NCI-H1105 treated with DMSO at 0.1 percent for 48 hours (cell line): ENCODE results near the gene MYD88.
"Not testable (repeated sequence)": the region's sequence is repeated elsewhere in the genome, so short reads cannot be mapped to it uniquely, and the experiment has no call there.

Experiments
- DNase-seq: peaks from one replicate; lab custom pipeline; 2025; lab: John Stamatoyannopoulos, UW

MYD88 gene

DNA sequence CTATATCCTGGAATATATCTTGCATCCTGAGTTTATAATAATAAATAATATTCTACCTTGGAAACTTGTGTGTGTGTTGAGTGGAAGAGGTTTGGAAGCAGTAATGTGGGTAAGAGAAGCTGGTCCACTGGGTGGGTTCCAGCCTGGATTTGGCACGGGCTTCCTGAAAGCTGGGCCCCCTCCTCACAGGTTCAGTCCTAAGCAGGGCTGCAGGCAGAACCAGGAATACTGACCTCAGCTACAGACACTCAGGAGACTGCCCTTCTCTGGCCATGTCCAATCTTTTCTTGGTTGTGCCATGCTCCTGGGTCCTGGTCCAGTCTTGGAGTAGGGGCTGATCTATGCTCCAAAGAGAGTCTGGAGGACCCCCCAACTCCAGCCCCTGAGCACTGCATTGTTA lies 4.5 kb downstream of the MYD88 start:
- no peak for DNase-seq

DNA sequence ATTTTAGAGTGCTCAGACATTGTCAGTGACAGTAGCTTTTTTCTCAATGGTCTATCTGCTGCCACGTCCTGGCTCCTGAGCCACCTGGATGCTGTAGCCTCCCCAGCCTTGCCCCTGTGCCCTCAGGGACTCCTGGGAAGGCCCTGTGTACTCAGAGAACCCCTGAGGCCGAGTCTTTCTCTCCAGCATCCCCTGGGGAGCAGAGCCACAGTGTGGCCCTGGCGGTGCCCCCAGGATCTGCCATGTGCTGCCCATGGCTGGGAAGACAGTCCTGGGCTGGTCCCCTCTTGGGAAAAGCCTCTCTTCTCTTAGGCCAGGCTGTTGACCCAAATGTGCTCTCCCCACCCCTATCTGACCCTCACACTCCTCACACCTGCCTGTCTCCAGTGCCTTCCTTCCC lies 5.0 kb downstream of the MYD88 start:
- DNase-seq: no peak

DNA sequence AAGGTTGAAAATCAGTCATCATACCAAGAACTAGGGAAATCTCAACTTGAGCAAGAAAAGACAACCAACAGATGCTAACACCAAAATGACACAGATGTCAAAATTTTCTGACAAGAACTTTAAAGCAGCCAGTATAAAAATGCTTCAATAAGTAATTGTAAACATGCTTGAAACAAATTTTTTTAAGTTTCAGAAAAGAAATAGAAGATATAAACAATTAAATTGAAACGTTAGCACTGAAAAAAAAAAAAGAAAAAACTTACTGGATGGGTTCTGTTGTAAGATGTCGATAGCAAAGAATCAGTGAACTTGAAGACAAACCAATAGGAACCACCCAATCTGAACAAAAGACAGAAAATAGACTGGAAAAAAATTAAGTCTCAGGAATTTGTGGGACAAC lies 8.0 kb downstream of the MYD88 start:
- no peak for DNase-seq

- no peak for DNase-seq
Observed at GRCh38 chr3:38147421-38147820, 9.0 kb downstream of the MYD88 start.

DNA sequence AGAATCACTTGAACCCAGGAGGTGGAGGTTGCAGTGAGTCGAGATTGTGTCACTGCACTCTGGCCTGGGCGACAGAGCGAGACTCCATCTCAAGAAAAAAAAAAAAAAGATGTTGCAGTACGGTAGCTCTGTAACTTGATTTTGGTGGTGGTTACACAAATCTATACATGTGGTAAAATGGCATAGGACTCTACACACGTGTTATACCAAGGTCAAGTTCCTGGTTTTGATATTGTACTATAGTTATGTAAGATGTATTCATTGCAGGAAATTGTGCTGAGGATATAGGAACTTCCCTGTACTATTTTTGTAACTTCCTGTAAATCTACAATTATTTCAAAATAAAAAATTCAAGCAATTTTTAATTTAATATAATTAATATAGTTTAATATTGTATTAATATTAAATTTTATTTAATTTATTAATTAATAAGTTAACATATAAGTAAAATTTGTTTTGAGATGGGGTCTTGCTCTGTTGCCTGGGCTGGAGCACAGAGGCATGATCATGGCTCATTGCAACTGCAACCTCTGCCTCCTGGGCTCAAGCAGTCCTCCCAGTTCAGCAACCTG lies 9.9 kb downstream of the MYD88 start:
- no peak for DNase-seq

DNA sequence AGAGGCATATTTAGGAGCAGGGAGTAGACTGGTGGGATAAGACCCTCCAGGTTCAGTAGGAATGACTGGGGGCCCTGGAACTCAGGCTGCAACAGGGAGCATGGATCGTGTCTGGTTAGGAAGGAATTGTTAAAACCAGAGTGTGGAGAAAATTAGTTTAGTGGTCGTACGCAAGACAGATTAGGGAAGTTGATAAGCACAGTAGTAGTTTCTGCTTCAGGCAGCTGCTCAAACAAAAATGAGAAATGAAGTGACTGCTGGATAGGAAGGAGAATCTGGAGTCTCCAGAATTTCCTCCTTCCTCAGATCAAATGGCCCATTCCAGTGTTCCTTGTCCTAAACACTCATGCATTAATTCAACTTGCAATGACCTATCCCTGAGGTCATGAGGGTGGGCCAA lies 11.2 kb downstream of the MYD88 start:
- no peak for DNase-seq

DNA sequence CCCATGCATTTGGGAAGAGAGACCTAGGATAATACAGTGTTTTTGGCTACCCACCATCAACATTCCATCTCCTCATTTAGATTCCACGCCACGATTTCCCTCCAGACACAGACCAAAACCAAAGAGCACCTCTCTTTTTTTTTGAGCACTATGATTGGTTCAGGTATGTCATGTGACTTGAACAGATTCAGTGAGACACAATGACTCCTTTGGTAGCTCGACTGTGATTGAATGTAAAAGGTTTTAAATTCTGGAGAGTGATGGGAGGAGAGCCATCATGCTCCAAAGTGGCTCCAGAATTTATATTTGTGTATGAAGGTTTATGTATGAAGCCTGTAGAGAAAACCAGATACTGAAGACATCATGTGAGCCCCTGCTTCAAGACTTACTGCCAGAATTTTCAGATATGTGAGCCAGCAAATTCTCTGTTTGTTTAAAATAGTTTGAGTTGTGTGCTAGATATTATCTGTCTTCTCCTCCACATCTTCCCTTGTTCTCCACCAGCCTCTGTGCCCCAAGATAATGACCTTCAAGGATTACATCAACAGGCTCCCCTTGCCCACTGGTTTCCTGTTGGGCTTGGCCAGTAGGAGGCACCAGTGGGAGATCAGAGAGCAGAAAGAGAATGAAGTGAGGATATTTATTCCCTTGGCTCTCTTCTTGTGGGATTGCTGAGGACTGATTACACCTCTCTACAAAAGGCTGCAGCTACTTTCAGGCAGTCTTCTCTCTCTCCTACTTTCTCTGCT lies 12.5 kb downstream of the MYD88 start:
- no peak for DNase-seq

DNA sequence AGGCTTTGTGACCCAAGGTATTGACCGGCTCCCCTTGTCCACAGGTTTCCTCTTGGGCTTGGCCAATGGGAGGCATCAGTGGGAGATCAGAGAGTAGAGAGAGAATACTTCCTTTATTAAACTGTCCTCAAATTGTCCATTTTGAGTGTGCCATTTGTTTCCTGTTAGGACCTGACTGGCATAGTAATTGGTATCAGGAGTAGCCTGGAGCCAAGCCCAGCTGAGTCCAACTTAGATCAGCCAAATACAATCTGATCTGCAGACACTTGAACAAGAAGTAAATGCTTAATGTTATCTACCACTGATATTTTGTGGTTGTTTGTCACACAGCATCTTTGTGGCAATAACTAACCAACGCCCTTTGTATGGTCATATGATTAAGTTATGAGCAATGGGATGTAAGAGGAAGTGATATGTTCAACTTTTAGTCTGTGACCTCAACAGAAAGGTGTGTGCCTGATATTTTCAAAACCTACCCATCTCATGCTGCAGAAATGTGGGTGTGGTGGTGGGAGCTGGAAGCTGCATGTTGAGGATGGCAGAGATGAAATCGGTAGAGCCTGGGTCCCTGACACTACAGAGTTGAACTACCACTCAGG lies 13.3 kb downstream of the MYD88 start:
- DNase-seq: no peak

DNA sequence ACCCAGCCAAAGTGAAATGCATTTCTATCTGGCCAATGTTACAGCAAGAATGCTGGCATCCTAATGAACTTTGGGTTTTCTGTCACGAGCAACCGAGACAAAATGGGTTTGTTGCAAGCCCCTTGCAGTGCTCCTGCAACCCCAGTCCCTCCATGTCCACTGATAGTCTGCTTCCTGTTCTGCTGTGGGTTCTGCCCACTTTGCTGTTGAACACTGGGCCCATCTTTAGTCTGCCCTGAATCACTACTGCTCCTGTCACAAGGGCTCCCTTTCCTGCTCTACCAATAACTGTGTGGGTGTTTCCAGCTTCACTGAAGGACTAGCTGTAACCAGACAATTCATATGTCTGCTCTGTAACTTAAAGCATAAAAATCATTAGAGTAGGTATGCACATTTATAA lies 14.1 kb downstream of the MYD88 start:
- DNase-seq: no peak

DNA sequence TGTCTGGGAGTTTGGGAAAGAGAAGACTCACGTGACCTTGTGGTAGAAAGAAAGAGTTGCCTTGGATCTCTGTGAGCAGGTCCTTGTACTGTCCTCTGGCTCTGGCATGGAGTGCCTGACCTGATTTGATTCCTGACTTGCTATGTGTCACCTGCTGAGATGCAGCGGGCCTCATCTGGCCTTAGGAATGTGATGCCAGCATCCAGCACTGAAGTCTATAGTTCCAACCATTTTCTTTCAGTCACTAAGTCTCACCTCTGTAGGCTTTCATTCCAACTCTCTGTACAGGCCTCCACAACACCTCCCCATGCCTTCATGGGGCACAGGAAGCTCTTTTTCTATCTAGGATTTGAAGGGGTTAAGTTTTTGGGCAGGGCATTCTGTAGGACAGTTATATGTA lies 14.8 kb downstream of the MYD88 start:
- DNase-seq: no peak

DNA sequence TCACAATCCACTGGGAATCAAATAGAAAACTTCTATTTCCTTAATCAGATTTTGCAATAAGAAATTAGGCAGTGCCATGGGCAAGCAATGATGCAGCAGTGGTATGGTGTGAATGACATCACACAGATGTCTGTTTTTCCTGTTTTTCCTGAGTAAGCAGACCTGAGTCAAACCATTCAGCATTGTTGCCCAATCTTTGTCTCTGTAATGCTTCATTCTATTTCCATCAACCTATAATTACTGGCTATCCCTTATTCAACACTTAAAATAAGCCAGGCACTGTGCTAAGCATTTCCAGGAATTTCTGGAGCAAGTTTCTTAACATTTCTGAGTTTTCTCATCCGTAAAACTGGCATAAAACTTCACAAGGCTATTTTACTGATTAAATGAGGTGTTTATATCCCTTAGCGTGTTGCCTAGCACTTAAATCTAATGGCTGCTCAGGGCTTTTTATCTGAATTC lies 15.6 kb downstream of the MYD88 start:
- no peak for DNase-seq

DNA sequence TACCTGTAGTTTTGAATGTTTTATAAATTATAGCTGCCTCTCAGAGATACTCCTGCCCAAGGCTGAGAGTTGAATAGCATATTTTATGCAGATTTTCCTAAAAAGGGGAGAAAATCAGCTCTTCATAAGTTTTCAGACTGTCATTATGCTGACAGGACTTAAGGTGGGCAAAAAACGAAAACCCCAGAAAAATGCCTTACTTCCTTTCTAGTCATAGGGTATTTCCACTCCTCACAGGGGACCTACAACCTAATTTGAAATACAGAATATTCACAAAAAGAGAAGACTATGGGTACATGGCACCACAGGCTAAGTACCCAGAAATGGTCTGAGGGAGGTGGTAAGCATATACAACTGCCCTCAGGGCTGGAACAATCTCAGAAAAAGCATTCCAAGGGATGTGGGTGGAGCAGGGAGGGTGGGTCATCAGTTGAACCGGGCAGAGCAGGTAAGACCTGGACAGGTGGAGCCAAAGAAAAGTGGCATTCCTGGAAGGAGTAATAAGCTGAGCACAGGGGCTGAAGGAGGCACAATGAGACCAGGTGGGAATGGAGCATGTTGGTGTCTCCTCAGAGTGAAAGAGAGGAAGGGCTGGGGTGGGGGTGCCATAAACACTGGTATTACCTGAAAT lies 16.3 kb downstream of the MYD88 start:
- DNase-seq: no peak

- no peak for DNase-seq
Observed at GRCh38 chr3:38155825-38156224, 17.4 kb downstream of the MYD88 start.

- DNase-seq: no peak
Observed at GRCh38 chr3:38157117-38157516, 18.7 kb downstream of the MYD88 start.

DNA sequence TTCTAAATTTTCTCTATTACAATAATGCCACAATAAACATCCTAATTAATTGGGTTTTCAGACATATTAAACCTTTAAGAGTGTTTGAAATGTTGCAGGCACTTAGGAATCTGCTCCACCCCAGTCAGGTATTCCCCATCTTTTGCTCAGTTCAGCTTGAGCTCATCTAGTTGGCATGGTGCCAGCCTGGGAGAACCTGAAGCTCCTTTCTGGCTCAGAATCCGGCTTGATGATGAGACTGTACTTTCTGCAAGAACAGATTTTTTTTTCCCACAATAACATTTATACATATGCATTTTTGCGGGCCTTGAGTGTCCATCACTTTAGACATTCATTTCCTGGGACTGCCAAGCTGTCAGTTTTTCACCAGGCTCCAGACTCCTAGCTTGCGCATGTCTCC lies 19.1 kb downstream of the MYD88 start:
- DNase-seq: peak; percentile 5

GRCh38 chr3:38158472-38158871 lies 20.0 kb downstream of the MYD88 start:
- DNase-seq: no peak

- not testable (repeated sequence) for DNase-seq
Observed at GRCh38 chr3:38160704-38161103, 22.2 kb downstream of the MYD88 start.

DNA sequence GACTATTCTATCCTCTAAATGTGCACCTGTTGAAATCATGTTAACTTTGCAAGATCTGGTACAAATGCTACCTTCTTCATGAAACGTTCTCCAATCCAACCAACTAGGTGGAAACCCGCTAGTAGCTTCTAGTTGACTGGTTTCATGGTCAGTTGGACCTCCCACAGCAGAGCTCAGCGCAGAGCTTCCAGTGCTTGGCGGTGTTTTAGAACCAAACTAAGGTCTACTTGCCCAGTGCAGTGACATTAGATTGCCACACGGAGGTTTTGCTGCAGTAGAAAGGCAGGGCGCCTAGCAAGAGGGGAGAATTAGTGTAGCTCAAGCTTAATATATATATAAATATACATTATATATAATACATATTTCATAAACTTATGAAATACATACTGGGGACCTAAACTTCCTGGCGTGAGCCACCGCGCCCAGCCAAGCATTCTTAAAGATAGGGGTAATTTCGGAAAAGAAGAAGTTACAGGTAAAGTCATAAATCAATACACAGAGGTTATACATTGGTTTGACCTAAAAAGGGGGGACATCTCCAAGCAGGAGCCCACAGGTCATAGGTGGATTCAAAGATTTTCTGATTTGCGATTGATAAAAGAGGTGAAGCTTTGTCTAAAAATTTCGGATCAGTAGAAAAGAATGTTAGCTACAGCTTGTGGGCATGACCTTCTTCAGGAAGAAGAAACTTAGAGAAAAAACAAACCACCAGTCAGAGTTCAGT lies 24.8 kb downstream of the MYD88 start:
- no peak for DNase-seq

- no peak for DNase-seq
Observed at GRCh38 chr3:38163841-38164642, 25.6 kb downstream of the MYD88 start.

DNA sequence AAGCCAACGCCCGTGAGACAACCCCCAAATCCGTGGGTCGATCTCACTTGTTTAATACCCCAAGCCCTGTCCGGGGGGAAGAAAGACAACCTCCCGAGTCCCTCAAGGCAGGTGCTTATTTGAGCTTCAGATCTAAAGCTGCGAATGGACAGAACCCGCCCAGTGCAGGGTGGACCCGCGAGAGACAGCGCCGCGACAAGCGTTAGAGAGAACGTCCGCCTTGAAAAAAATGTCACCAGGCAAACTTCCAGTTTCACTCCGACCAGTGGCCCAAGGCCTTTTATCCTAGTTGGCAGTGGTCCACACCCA lies 26.1 kb downstream of the MYD88 start:
- DNase-seq: no peak

DNA sequence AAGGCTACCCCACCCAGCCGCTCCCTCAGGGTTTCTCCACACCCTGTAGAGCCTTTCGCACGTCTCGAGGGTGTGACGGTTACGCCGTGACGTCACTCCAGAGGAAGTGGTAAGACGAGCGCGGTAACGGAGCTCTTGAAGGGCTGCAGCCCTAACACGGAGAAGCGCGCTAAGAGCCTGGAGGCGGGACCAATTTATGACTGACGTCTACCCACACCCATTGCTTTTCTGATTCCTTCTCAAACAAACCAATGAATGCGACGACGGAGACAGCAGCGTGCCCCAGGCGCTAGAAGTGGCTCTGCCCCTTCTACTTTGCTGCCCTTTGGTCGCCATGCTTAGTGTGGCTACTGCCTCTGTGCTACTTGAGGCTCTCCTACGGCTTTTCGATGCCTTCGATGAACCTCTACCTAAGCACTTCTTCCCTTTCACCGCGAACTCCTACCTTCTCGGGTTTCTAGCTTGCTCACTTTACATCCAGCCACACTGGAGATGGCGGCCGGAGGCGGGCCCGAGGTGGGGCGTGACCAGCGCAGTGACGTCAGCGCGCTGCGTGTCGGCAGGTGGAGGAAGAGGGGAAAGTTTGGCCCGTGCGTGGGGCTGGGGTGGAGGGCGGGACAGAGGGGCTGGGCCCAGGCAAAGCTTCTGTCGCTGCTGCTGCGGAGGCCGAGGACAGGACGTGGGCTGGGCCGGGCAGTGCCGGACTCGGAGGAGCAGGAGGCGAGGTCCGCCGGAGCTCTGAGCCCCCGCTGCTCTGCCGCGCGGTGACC lies 26.7 kb downstream of the MYD88 start, which contains the start of gene OXSR1:
TSS of gene OXSR1 (plus strand) at position 586 of the 770 bp plus-strand sequence. CDS start 340 bp downstream, outside the sequence.
- DNase-seq: peak; percentile 97
